Keratinocyte (primary cell): Measurements from ENCODE around the gene PCCA.

Experiments used
- EZH2 ChIP-seq: IDR thresholded peaks from one replicate; pipeline ENCODE4 v1.6.1; 2012; ENCODE audit warnings: inconsistent platforms, mild to moderate bottlenecking, low read length, moderate library complexity
- TF ChIP-seq, protein P1 (sequence below), 3 experiments: IDR thresholded peaks in 1 of 3; conservative IDR thresholded peaks in 1 of 3; optimal IDR thresholded peaks in 1 of 3; 2 replicates in 2 of 3; 3 replicates in 1 of 3; pipeline versions ENCODE3 to v1.5.1; 2011; ENCODE audit warnings: low read length in 3 of 3, mild to moderate bottlenecking in 3 of 3, moderate library complexity in 2 of 3, control low read depth in 1 of 3, inconsistent platforms in 1 of 3; ENCODE audit not compliant: insufficient read depth in 2 of 3; ENCODE audit errors: extremely low read depth in 1 of 3

DNA sequence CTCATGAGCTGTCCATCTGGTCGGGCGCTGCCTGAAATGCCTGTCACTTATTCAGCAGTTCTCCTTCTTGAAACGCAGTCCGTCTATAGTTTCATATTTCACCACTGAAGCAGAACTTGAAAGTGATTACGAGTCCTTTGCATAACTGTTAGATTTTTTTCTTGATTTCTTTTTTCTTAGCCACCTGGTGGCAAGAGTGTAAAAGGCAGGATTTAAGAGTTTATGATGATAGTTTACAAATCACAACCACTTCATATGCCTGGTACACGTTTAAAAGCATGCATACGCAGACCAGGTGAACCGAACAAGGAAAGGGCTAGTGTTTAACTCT, 453.9 kb downstream of the PCCA start:
- TF ChIP-seq, protein P1, sequence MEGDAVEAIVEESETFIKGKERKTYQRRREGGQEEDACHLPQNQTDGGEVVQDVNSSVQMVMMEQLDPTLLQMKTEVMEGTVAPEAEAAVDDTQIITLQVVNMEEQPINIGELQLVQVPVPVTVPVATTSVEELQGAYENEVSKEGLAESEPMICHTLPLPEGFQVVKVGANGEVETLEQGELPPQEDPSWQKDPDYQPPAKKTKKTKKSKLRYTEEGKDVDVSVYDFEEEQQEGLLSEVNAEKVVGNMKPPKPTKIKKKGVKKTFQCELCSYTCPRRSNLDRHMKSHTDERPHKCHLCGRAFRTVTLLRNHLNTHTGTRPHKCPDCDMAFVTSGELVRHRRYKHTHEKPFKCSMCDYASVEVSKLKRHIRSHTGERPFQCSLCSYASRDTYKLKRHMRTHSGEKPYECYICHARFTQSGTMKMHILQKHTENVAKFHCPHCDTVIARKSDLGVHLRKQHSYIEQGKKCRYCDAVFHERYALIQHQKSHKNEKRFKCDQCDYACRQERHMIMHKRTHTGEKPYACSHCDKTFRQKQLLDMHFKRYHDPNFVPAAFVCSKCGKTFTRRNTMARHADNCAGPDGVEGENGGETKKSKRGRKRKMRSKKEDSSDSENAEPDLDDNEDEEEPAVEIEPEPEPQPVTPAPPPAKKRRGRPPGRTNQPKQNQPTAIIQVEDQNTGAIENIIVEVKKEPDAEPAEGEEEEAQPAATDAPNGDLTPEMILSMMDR (optimal IDR thresholded peaks at IDR 0.05 in 1 of 3, IDR thresholded peaks at IDR 0.05 in 1 of 3, conservative IDR thresholded peaks at IDR 0.05 in 1 of 3; ENCODE audit: extremely low read depth in 1 of 3, insufficient read depth in 2 of 3, low read length in 3 of 3) = peak in 2 of 3 experiments; percentile 44 to 50
- TF ChIP-seq EZH2 = no peak
